NCI-H2171 treated with DMSO at 0.1 percent for 48 hours (cell line): Measurements from ENCODE around the gene ADRB1.

ENCODE experiments used
- DNase-seq: peaks from one replicate; lab custom pipeline; 2025; lab: John Stamatoyannopoulos, UW

The ADRB1 gene

GRCh38 chr10:114094795-114095194 lies 51.1 kb downstream of the ADRB1 start:
- DNase-seq = no peak

- DNase-seq = no peak
Observed at GRCh38 chr10:114095559-114096337, 52.1 kb downstream of the ADRB1 start.
